Transverse colon (tissue), 3 donors: ENCODE data around the gene CCDC7.
"Not testable (repeated sequence)": the region's sequence is repeated elsewhere in the genome, so short reads cannot be mapped to it uniquely, and the experiment has no call there.

ENCODE experiments used
- POLR2A ChIP-seq: fragments of 450-650 bp; IDR thresholded peaks from one replicate; pipeline ENCODE4 v1.6.1; 2016; ENCODE audit warnings: antibody characterized with exemption, mild to moderate bottlenecking, moderate library complexity
- TF ChIP-seq, protein P1 (sequence below), 5 experiments: fragments of 200-600 bp in 3 of 5; fragments of 450-650 bp in 2 of 5; sonication (generic) in 3 of 5; IDR thresholded peaks; 1 replicate in 2 of 5; 2 replicates in 3 of 5; pipeline ENCODE4 v1.5.1; 2016 to 2017; ENCODE audit warnings: antibody characterized with exemption in 5 of 5, inconsistent platforms in 3 of 5, mild to moderate bottlenecking in 2 of 5, moderate library complexity in 1 of 5

GRCh38 chr10:32909970-32910369 is 464.0 kb downstream of the CCDC7 start:
- not testable (repeated sequence) for TF ChIP-seq POLR2A
- TF ChIP-seq, protein P1, sequence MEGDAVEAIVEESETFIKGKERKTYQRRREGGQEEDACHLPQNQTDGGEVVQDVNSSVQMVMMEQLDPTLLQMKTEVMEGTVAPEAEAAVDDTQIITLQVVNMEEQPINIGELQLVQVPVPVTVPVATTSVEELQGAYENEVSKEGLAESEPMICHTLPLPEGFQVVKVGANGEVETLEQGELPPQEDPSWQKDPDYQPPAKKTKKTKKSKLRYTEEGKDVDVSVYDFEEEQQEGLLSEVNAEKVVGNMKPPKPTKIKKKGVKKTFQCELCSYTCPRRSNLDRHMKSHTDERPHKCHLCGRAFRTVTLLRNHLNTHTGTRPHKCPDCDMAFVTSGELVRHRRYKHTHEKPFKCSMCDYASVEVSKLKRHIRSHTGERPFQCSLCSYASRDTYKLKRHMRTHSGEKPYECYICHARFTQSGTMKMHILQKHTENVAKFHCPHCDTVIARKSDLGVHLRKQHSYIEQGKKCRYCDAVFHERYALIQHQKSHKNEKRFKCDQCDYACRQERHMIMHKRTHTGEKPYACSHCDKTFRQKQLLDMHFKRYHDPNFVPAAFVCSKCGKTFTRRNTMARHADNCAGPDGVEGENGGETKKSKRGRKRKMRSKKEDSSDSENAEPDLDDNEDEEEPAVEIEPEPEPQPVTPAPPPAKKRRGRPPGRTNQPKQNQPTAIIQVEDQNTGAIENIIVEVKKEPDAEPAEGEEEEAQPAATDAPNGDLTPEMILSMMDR (IDR thresholded peaks at IDR 0.05) = not testable (repeated sequence)
